Measurements from ENCODE around the gene CDC73.

GRCh38 chr1:193251950-193252349, 130.1 kb downstream of the CDC73 start:
- TF ChIP-seq CTCF (IDR thresholded peaks at IDR 0.05; ENCODE audit: low read depth, low read length, poor library complexity, severe bottlenecking) (no peak), EZH2phosphoT487 (IDR thresholded peaks at IDR 0.05; ENCODE audit: borderline replicate concordance, low read length) (no peak)
